GM18520 (cell line): ENCODE results near the gene STK36.
A peak's percentile ranks its signal among the peaks of the same experiment; 100 is the strongest.
"Not testable (repeated sequence)": the region's sequence is repeated elsewhere in the genome, so short reads cannot be mapped to it uniquely, and the experiment has no call there.

ENCODE experiments used
- ATAC-seq: cut with Tn5 transposase; IDR thresholded peaks from one replicate; pipeline ENCODE4 v1.9.1; 2021; ENCODE audit not compliant: unreplicated experiment

Gene STK36

GRCh38 chr2:218662827-218663226 lies 9.1 kb upstream of the STK36 start:
- no peak for ATAC-seq

- no peak for ATAC-seq
Observed at GRCh38 chr2:218663901-218664300, 8.0 kb upstream of the STK36 start.

- no peak for ATAC-seq
Observed at GRCh38 chr2:218664653-218665052, 7.2 kb upstream of the STK36 start.

GRCh38 chr2:218671097-218671653 lies 711 bp upstream of the STK36 start:
- ATAC-seq = no peak

- no peak for ATAC-seq
Observed at GRCh38 chr2:218679119-218679518, 7.2 kb downstream of the STK36 start.

- ATAC-seq = no peak
Observed at GRCh38 chr2:218680061-218680460, 8.2 kb downstream of the STK36 start.

- not testable (repeated sequence) for ATAC-seq
Observed at GRCh38 chr2:218687400-218688060, 15.6 kb downstream of the STK36 start.

- no peak for ATAC-seq
Observed at GRCh38 chr2:218691234-218691633, 19.3 kb downstream of the STK36 start.

- no peak for ATAC-seq
Observed at GRCh38 chr2:218694405-218695145, 22.7 kb downstream of the STK36 start.

GRCh38 chr2:218698885-218699284 lies 27.0 kb downstream of the STK36 start:
- ATAC-seq = no peak

- ATAC-seq = no peak
Observed at GRCh38 chr2:218701806-218702205, 29.9 kb downstream of the STK36 start.

GRCh38 chr2:218703341-218703740 lies 31.5 kb downstream of the STK36 start:
- no peak for ATAC-seq

- ATAC-seq = no peak
Observed at GRCh38 chr2:218708086-218708485, 36.2 kb downstream of the STK36 start.

GRCh38 chr2:218709908-218710307 lies 38.0 kb downstream of the STK36 start:
- ATAC-seq = no peak

- ATAC-seq = no peak
Observed at GRCh38 chr2:218710334-218710686, 38.4 kb downstream of the STK36 start.

- peak; percentile 85 for ATAC-seq
Observed at GRCh38 chr2:218710687-218711549, 39.0 kb downstream of the STK36 start, which contains the start of gene TTLL4. Gene TTLL4 (plus strand): TSS chr2:218710835. CDS start chr2:218737677, 26,842 bp downstream.

GRCh38 chr2:218711550-218711929 lies 39.7 kb downstream of the STK36 start:
- no peak for ATAC-seq

- ATAC-seq = no peak
Observed at GRCh38 chr2:218713922-218714321, 42.0 kb downstream of the STK36 start.

- no peak for ATAC-seq
Observed at GRCh38 chr2:218716070-218716469, 44.2 kb downstream of the STK36 start.

GRCh38 chr2:218717262-218717661 lies 45.4 kb downstream of the STK36 start:
- no peak for ATAC-seq

GRCh38 chr2:218718058-218718457 lies 46.2 kb downstream of the STK36 start:
- no peak for ATAC-seq
